HAP-1 (cell line): ENCODE results near the gene GLO1.

Experiments
- DNase-seq, 2 experiments: peaks; one replicate each; pipeline ENCODE4 v3.0.0-alpha.2; 2016 to 2020; ENCODE audit warnings: low spot score in 2 of 2
- H3K27me3 ChIP-seq: fragments of 250-450 bp; sonication (Bioruptor Pico); 2 replicates; pipeline ENCODE4 v1.5.1; 2020; ENCODE audit warnings: low read depth, mild to moderate bottlenecking, moderate library complexity
- H3K36me3 ChIP-seq: fragments of 250-450 bp; sonication (Bioruptor Pico); replicated peaks from 2 replicates; pipeline ENCODE4 v1.5.1; 2020; ENCODE audit warnings: mild to moderate bottlenecking
- H3K4me1 ChIP-seq: fragments of 250-450 bp; sonication (Bioruptor Pico); 2 replicates; pipeline ENCODE4 v1.5.1; 2020; ENCODE audit warnings: mild to moderate bottlenecking
- H3K4me3 ChIP-seq: fragments of 250-450 bp; sonication (Bioruptor Pico); 2 replicates; pipeline ENCODE4 v1.5.1; 2020; ENCODE audit warnings: mild to moderate bottlenecking, moderate library complexity
- H3K9me3 ChIP-seq: fragments of 250-450 bp; sonication (Bioruptor Pico); 2 replicates; pipeline ENCODE4 v1.5.1; 2020; ENCODE audit warnings: mild to moderate bottlenecking, moderate library complexity
- in situ Hi-C: fragments of 300-500 bp; cut with MboI; formaldehyde crosslinking; loops from 3 replicates; pipeline ENCODE4 v1.14.3; 2020; ENCODE audit warnings: low sequenced_read_pairs, inconsistent platforms, mixed read lengths

The GLO1 gene

DNA sequence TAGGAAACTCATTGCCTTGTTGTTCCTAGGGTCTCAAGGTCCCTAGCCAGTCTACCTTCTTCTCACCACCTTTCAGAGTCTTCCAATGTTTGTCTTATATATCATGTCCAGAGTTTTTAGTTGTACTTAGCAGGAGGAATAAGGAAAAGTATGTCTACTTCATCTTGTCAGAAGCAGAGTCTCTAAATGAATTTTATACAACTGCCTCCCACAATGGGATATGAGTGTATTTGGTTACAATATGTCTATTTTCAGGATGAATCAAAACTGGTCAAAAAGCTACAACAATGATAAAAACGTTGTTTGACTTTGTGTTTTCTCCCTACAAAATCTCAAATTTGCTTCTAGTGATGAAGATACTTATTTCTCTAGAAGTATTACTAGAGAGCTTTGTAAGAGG lies 7.0 kb downstream of the GLO1 start:
- Histone ChIP-seq H3K27me3 (no peaks in the 10 kb centered on the region), H3K9me3 (peaks cover 10% of the 10 kb centered on the region), H3K4me1 (no peaks in the 10 kb centered on the region; the same call in 1 of the 2 replicates), H3K4me3 (no peak overlapping the region), H3K36me3 (peaks cover 4% of the 10 kb centered on the region; the same call in 1 of the 2 replicates)
- no peak for DNase-seq
- in situ Hi-C loops: no loop called here

GRCh38 chr6:38695227-38695900 lies 7.6 kb downstream of the GLO1 start:
- no peak for DNase-seq
- H3K4me3 ChIP-seq: no peak overlapping the region
- no peaks in the 10 kb centered on the region for H3K4me1 ChIP-seq
- H3K9me3 ChIP-seq: peaks cover 9% of the 10 kb centered on the region
- H3K27me3 ChIP-seq: no peaks in the 10 kb centered on the region
- peaks cover 3% of the 10 kb centered on the region; the same call in 1 of the 2 replicates for H3K36me3 ChIP-seq
- in situ Hi-C loops: no loop called here

- in situ Hi-C loops: no loop called here
- H3K4me1 ChIP-seq: no peaks in the 10 kb centered on the region
Measured at GRCh38 chr6:38688579-38689087, 14.3 kb downstream of the GLO1 start.

GRCh38 chr6:38687549-38687948 lies 15.4 kb downstream of the GLO1 start:
- H3K9me3 ChIP-seq: no peaks in the 10 kb centered on the region
- H3K4me1 ChIP-seq: no peaks in the 10 kb centered on the region
- H3K36me3 ChIP-seq: peaks cover 29% of the 10 kb centered on the region
- no peak overlapping the region for H3K4me3 ChIP-seq
- H3K27me3 ChIP-seq: no peaks in the 10 kb centered on the region
- in situ Hi-C loops: no loop called here
- DNase-seq: no peak

More at GRCh38 chr6:38688579-38689087, 14.3 kb downstream of the GLO1 start:
- peaks cover 19% of the 10 kb centered on the region for H3K36me3 ChIP-seq
- DNase-seq: no peak
- no peak overlapping the region for H3K4me3 ChIP-seq
- H3K9me3 ChIP-seq: no peaks in the 10 kb centered on the region
- no peaks in the 10 kb centered on the region for H3K27me3 ChIP-seq

- in situ Hi-C loops: no loop called here
Measured at GRCh38 chr6:38687043-38687353, 15.9 kb downstream of the GLO1 start.

GRCh38 chr6:38686270-38687042 lies 16.5 kb downstream of the GLO1 start:
- Histone ChIP-seq H3K27me3 (no peaks in the 10 kb centered on the region), H3K36me3 (peaks cover 39% of the 10 kb centered on the region), H3K9me3 (no peaks in the 10 kb centered on the region), H3K4me3 (no peak overlapping the region), H3K4me1 (no peaks in the 10 kb centered on the region)
- in situ Hi-C loops: no loop called here
- no peak for DNase-seq

More at GRCh38 chr6:38687043-38687353, 15.9 kb downstream of the GLO1 start:
- H3K4me3 ChIP-seq: no peak overlapping the region
- no peaks in the 10 kb centered on the region for H3K4me1 ChIP-seq
- H3K27me3 ChIP-seq: no peaks in the 10 kb centered on the region
- DNase-seq: no peak
- no peaks in the 10 kb centered on the region for H3K9me3 ChIP-seq
- H3K36me3 ChIP-seq: peaks cover 33% of the 10 kb centered on the region

- no peaks in the 10 kb centered on the region for H3K9me3 ChIP-seq
- H3K27me3 ChIP-seq: no peaks in the 10 kb centered on the region
- in situ Hi-C loops: no loop called here
- H3K4me3 ChIP-seq: no peak overlapping the region
- H3K4me1 ChIP-seq: no peaks in the 10 kb centered on the region
- H3K36me3 ChIP-seq: peaks cover 49% of the 10 kb centered on the region
- no peak for DNase-seq
Measured at GRCh38 chr6:38684904-38685303, 18.0 kb downstream of the GLO1 start.

DNA sequence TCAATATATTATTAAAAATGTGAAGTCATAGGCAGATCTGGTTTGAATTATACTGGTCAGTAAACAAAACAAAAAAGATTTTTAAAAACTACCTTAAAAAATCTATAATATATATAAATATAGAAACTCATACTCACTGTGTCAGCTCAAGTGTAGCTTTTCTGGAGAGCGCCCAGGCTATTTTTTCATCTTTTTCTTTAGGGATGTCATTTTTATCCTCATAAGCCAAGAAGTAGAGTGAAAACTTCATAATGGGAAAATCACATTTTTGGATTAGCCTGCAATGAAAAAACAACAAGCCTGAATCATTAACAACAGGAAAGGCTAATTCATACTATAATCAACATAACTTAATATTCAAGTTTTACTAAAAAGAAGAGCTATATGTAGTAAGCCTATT lies 18.7 kb downstream of the GLO1 start:
- no peak for DNase-seq
- H3K27me3 ChIP-seq: no peaks in the 10 kb centered on the region
- H3K4me1 ChIP-seq: no peaks in the 10 kb centered on the region
- no peaks in the 10 kb centered on the region for H3K9me3 ChIP-seq
- in situ Hi-C loops: no loop called here
- H3K36me3 ChIP-seq: peaks cover 49% of the 10 kb centered on the region
- H3K4me3 ChIP-seq: no peak overlapping the region

DNA sequence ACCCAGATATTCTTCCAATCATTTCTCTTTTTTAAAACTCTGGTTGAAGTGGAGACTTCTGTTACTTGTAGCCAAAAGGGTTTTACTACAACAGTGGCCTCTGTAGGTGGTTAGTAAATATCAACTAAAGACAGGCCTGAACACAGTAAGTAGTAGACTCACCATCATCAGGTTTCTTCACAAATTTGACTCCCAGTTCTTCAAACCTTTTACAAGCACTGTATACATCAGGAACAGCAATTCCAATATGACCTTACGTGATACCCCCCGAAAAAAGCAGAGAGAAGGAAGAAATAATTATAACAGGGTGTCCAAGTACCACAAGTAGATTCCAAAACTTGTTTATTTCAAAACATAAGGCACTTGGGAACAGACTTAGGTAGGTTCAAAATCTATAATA lies 21.1 kb downstream of the GLO1 start:
- no peak for DNase-seq
- H3K4me3 ChIP-seq: no peak overlapping the region
- no peaks in the 10 kb centered on the region for H3K9me3 ChIP-seq
- peaks cover 69% of the 10 kb centered on the region for H3K36me3 ChIP-seq
- H3K27me3 ChIP-seq: no peaks in the 10 kb centered on the region
- no peaks in the 10 kb centered on the region for H3K4me1 ChIP-seq
- in situ Hi-C loops: no loop called here

DNA sequence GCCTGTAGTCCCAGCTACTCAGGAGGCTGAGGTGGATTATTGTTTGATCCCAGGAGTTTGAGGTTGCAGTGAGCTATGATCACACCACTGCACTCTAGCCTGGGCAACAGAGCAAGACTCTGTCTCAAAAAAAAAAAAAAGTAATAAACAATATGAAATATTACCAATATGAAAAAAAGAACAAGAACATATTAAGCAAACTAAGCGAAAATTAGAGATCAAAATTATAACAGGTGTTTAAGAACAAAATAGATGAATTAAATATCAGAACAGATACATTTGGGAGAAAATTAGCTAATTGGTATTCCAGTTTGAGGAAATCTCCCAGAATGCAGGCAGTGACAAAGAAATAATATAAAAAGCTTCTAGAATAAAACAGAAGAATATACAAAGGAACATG lies 23.3 kb downstream of the GLO1 start:
- no peak overlapping the region for H3K4me3 ChIP-seq
- peaks cover 70% of the 10 kb centered on the region for H3K36me3 ChIP-seq
- H3K9me3 ChIP-seq: no peaks in the 10 kb centered on the region
- DNase-seq: no peak
- no peaks in the 10 kb centered on the region for H3K4me1 ChIP-seq
- in situ Hi-C loops: no loop called here
- no peaks in the 10 kb centered on the region for H3K27me3 ChIP-seq

- Histone ChIP-seq H3K36me3 (peaks cover 60% of the 10 kb centered on the region), H3K4me1 (no peaks in the 10 kb centered on the region), H3K27me3 (no peaks in the 10 kb centered on the region), H3K4me3 (no peak overlapping the region), H3K9me3 (no peaks in the 10 kb centered on the region)
- in situ Hi-C loops: no loop called here
- no peak for DNase-seq
Measured at GRCh38 chr6:38678178-38678760, 24.7 kb downstream of the GLO1 start.

GRCh38 chr6:38676974-38677544 lies 25.9 kb downstream of the GLO1 start:
- H3K9me3 ChIP-seq: no peaks in the 10 kb centered on the region
- no peaks in the 10 kb centered on the region for H3K27me3 ChIP-seq
- H3K4me3 ChIP-seq: no peak overlapping the region
- DNase-seq: no peak
- H3K4me1 ChIP-seq: no peaks in the 10 kb centered on the region
- in situ Hi-C loops: no loop called here
- H3K36me3 ChIP-seq: peaks cover 50% of the 10 kb centered on the region

GRCh38 chr6:38676236-38676973 lies 26.5 kb downstream of the GLO1 start:
- Histone ChIP-seq H3K9me3 (no peaks in the 10 kb centered on the region), H3K4me3 (no peak overlapping the region), H3K27me3 (no peaks in the 10 kb centered on the region), H3K4me1 (no peaks in the 10 kb centered on the region), H3K36me3 (peaks cover 44% of the 10 kb centered on the region)
- in situ Hi-C loops: no loop called here
- DNase-seq: no peak
